HepG2 (cell line): ENCODE measurements around the gene PGPEP1. TPM values are rescaled to one million over a fixed set of nuclear protein-coding genes. Genes with fewer than 3 reads are reported as not detected.

Source experiments
- ARID5B ChIP-seq: IDR thresholded peaks from 2 replicates; pipeline ENCODE4 v1.4.0; 2020; ENCODE audit warnings: mild to moderate bottlenecking, missing genetic modification reagents
- CREM ChIP-seq, 2 experiments: sonication (generic) in 1 of 2; formaldehyde crosslinking in 1 of 2; IDR thresholded peaks; 2 replicates each; pipeline versions ENCODE4 v1.4.0 to v1.6.1; 2016 to 2020; ENCODE audit warnings: antibody characterized with exemption in 1 of 2, mild to moderate bottlenecking in 1 of 2, missing genetic modification reagents in 1 of 2
- DRAP1 ChIP-seq: IDR thresholded peaks from 2 replicates; pipeline ENCODE4 v1.6.1; 2016; ENCODE audit warnings: missing genetic modification reagents, missing compliant biosample characterization
- FOXK1 ChIP-seq: sonication (generic); formaldehyde crosslinking; IDR thresholded peaks from 2 replicates; pipeline ENCODE4 v1.4.0; 2020; ENCODE audit warnings: low read depth, missing genetic modification reagents, borderline replicate concordance
- HNF4A ChIP-seq: sonication (generic); formaldehyde crosslinking; IDR thresholded peaks from 2 replicates; pipeline ENCODE4 v1.4.0; 2020; ENCODE audit warnings: missing genetic modification reagents
- KMT2B ChIP-seq: IDR thresholded peaks from 2 replicates; pipeline ENCODE4 v1.6.1; 2016; ENCODE audit warnings: missing genetic modification reagents, missing compliant biosample characterization
- MED1 ChIP-seq: sonication (generic); formaldehyde crosslinking; IDR thresholded peaks from 2 replicates; pipeline ENCODE4 v1.4.0; 2020; ENCODE audit warnings: missing genetic modification reagents
- MED13 ChIP-seq: sonication (generic); formaldehyde crosslinking; IDR thresholded peaks from 2 replicates; pipeline ENCODE4 v1.5.0; 2020; ENCODE audit warnings: missing genetic modification reagents
- NR2C2 ChIP-seq: sonication (generic); formaldehyde crosslinking; IDR thresholded peaks from 2 replicates; pipeline ENCODE4 v1.4.0; 2020; ENCODE audit warnings: missing genetic modification reagents, mild to moderate bottlenecking, moderate library complexity, borderline replicate concordance
- POLR2AphosphoS5 ChIP-seq: IDR thresholded peaks from 2 replicates; pipeline ENCODE4 v1.6.1; 2012; ENCODE audit warnings: low read depth, low read length
- RAD21 ChIP-seq: fragments of 450-650 bp; formaldehyde crosslinking; IDR thresholded peaks from 2 replicates; pipeline ENCODE4 v1.5.0; 2020; ENCODE audit warnings: mild to moderate bottlenecking
- RARA ChIP-seq: IDR thresholded peaks from 2 replicates; pipeline ENCODE4 v1.6.1; 2016; ENCODE audit warnings: missing genetic modification reagents, missing compliant biosample characterization
- RFXAP ChIP-seq: sonication (generic); formaldehyde crosslinking; IDR thresholded peaks from 2 replicates; pipeline ENCODE4 v1.4.0; 2020; ENCODE audit warnings: missing genetic modification reagents, borderline replicate concordance
- SAP130 ChIP-seq: IDR thresholded peaks from 2 replicates; pipeline ENCODE4 v1.6.1; 2016; ENCODE audit warnings: low read depth
- TERF1 ChIP-seq: sonication (generic); formaldehyde crosslinking; IDR thresholded peaks from 2 replicates; pipeline ENCODE4 v1.8.0; 2022; ENCODE audit warnings: mild to moderate bottlenecking, missing genetic modification reagents, moderate library complexity
- ZMYM3 ChIP-seq: sonication (generic); formaldehyde crosslinking; IDR thresholded peaks from 2 replicates; pipeline ENCODE4 v1.5.1; 2020; ENCODE audit warnings: mild to moderate bottlenecking, missing genetic modification reagents
- ZMYM4 ChIP-seq: sonication (generic); formaldehyde crosslinking; IDR thresholded peaks from 2 replicates; pipeline ENCODE4 v1.8.1; 2023; ENCODE audit warnings: mild to moderate bottlenecking, missing genetic modification reagents
- ZNF24 ChIP-seq: fragments of 450-650 bp; IDR thresholded peaks from 2 replicates; pipeline ENCODE4 v1.6.1; 2017; ENCODE audit warnings: antibody characterized with exemption, mild to moderate bottlenecking
- ZNF280D ChIP-seq: sonication (generic); formaldehyde crosslinking; IDR thresholded peaks from 2 replicates; pipeline ENCODE4 v1.5.1; 2020; ENCODE audit warnings: mild to moderate bottlenecking, missing genetic modification reagents
- ZNF331 ChIP-seq: sonication (generic); formaldehyde crosslinking; IDR thresholded peaks from 2 replicates; pipeline ENCODE4 v1.4.0; 2020; ENCODE audit warnings: missing genetic modification reagents
- ZNF550 ChIP-seq: sonication (generic); formaldehyde crosslinking; IDR thresholded peaks from 2 replicates; pipeline ENCODE4 v1.4.0; 2020; ENCODE audit warnings: mild to moderate bottlenecking, missing genetic modification reagents, borderline replicate concordance
- ZNF605 ChIP-seq: sonication (generic); formaldehyde crosslinking; IDR thresholded peaks from 2 replicates; pipeline ENCODE4 v1.8.0; 2022; ENCODE audit warnings: mild to moderate bottlenecking, missing genetic modification reagents
- polyA plus RNA-seq, 8 experiments: library from polyadenylated mRNA; depleted of rRNA in 3 of 8; stranded (reverse) in 7 of 8; unstranded in 1 of 8; fragments of >200 nt; fragmentation: Illumina TruSeq in 4 of 8; extraction: Trizol in 4 of 8; gene quantifications; 2 replicates each; pipeline versions ENCODE4 v1.2.1 to v1.2.3, GENCODE V29; 2011 to 2016; ENCODE audit warnings: low read depth in 4 of 8, missing spikeins in 1 of 8, mixed read lengths in 1 of 8; ENCODE audit not compliant: insufficient read depth in 1 of 8
- total RNA-seq, 5 experiments: library from RNA; depleted of rRNA; stranded (reverse); fragments of >200 nt; fragmentation: Illumina TruSeq; extraction: Trizol; gene quantifications; 2 replicates each; pipeline ENCODE4 v1.2.3, GENCODE V29; 2016; ENCODE audit warnings: low read depth in 1 of 5

The PGPEP1 gene
- total and polyA plus RNA-seq, 2 of the 13 experiments (the other 11 are each of a cell fraction or from before 2014, with no cell fraction given): 53.1 to 56.6 TPM

- TF ChIP-seq ARID5B (CRISPR knock-in tag) (0 out of 2 replicates have a peak, but pooled peaks have one; percentile 15), ZMYM3 (CRISPR knock-in tag) (no peak), HNF4A (peak; percentile 73), MED1 (CRISPR knock-in tag) (0 out of 2 replicates have a peak, but pooled peaks have one; percentile 3), ZNF550 (CRISPR knock-in tag) (no peak), NR2C2 (CRISPR knock-in tag) (peak; percentile 36; the same call in 1 of the 2 replicates), ZNF331 (CRISPR knock-in tag) (0 out of 2 replicates have a peak, but pooled peaks have one; percentile 6), MED13 (no peak), TERF1 (no peak), ZNF24 (peak; percentile 8; the same call in 1 of the 2 replicates), ZNF280D (CRISPR knock-in tag) (peak; percentile 63; the same call in 1 of the 2 replicates), CREM (IDR thresholded peaks at IDR 0.05) (peak; percentile 25; the same call in 1 of the 2 replicates), CREM (CRISPR knock-in tag; IDR thresholded peaks at IDR 0.05) (no peak), DRAP1 (CRISPR knock-in tag) (peak; percentile 96), RAD21 (CRISPR knock-in tag) (peak; percentile 58; the same call in 1 of the 2 replicates), SAP130 (CRISPR knock-in tag) (no peak; the same call in none of the 2 replicates), ZNF605 (CRISPR knock-in tag) (0 out of 2 replicates have a peak, but pooled peaks have one; percentile 9), RARA (CRISPR knock-in tag) (0 out of 2 replicates have a peak, but pooled peaks have one; percentile 5), ZMYM4 (CRISPR knock-in tag) (peak; percentile 66; the same call in 1 of the 2 replicates), RFXAP (peak; percentile 92), FOXK1 (CRISPR knock-in tag) (0 out of 2 replicates have a peak, but pooled peaks have one; percentile 28), KMT2B (CRISPR knock-in tag) (no peak), POLR2AphosphoS5 (peak; percentile 86)
Observed at GRCh38 chr19:18328340-18329034, 11.9 kb upstream of the PGPEP1 start (continued).
